Measurements from ENCODE around the gene SS18L1.
"Not testable (repeated sequence)": the region's sequence is repeated elsewhere in the genome, so short reads cannot be mapped to it uniquely, and the experiment has no call there.

SS18L1 gene

GRCh38 chr20:62145688-62146018, 2.1 kb downstream of the SS18L1 start:
- no peak for TF ChIP-seq CTCF (IDR thresholded peaks at IDR 0.05; ENCODE audit: insufficient read depth, low read depth, low read length, missing control alignments)
- DNase-seq (ENCODE audit: low read depth), result no peak
- H3K4me3 ChIP-seq (ENCODE audit: low read depth, low read length), result no peak overlapping the region

GRCh38 chr20:62146019-62146755, 2.6 kb downstream of the SS18L1 start:
- no peak overlapping the region for H3K4me3 ChIP-seq (ENCODE audit: low read depth, low read length)
- no peak for DNase-seq (ENCODE audit: low read depth)
- TF ChIP-seq CTCF (IDR thresholded peaks at IDR 0.05; ENCODE audit: insufficient read depth, low read depth, low read length, missing control alignments), result no peak

- no peak for DNase-seq (ENCODE audit: low read depth)
- no peak overlapping the region for H3K4me3 ChIP-seq (ENCODE audit: low read depth, low read length)
- no peak for TF ChIP-seq CTCF (IDR thresholded peaks at IDR 0.05; ENCODE audit: insufficient read depth, low read depth, low read length, missing control alignments)
Measured at GRCh38 chr20:62147125-62147524, 3.6 kb downstream of the SS18L1 start.

GRCh38 chr20:62147528-62147927, 4.0 kb downstream of the SS18L1 start:
- TF ChIP-seq CTCF (IDR thresholded peaks at IDR 0.05; ENCODE audit: insufficient read depth, low read depth, low read length, missing control alignments), result no peak
- H3K4me3 ChIP-seq (ENCODE audit: low read depth, low read length), result no peak overlapping the region
- no peak for DNase-seq (ENCODE audit: low read depth)

GRCh38 chr20:62148383-62148782, 4.8 kb downstream of the SS18L1 start:
- H3K4me3 ChIP-seq (ENCODE audit: low read depth, low read length); DNase-seq (ENCODE audit: low read depth): not testable (repeated sequence)

GRCh38 chr20:62148908-62149314, 5.3 kb downstream of the SS18L1 start:
- TF ChIP-seq CTCF (IDR thresholded peaks at IDR 0.05; ENCODE audit: insufficient read depth, low read depth, low read length, missing control alignments), result no peak
- no peak overlapping the region for H3K4me3 ChIP-seq (ENCODE audit: low read depth, low read length)
- DNase-seq (ENCODE audit: low read depth), result no peak

GRCh38 chr20:62149532-62150309, 6.2 kb downstream of the SS18L1 start:
- H3K4me3 ChIP-seq (ENCODE audit: low read depth, low read length), result no peak overlapping the region
- no peak for TF ChIP-seq CTCF (IDR thresholded peaks at IDR 0.05; ENCODE audit: insufficient read depth, low read depth, low read length, missing control alignments)
- DNase-seq (ENCODE audit: low read depth), result no peak

Measured in GM12865 (cell line).